PC-3 (cell line): ENCODE results near the gene EID3. TPM values are rescaled to one million over a fixed set of nuclear protein-coding genes. Genes with fewer than 3 reads are reported as not detected.

Source experiments
- ATAC-seq: fragments of 200-7000 bp; cut with Tn5 transposase; 2 replicates; pipeline ENCODE4 v1.9.1; 2020; ENCODE audit warnings: mild to moderate bottlenecking, moderate library complexity
- BruUV-seq: library from RNA; stranded (reverse); fragments of 400-500 nt; replicated peaks from 2 replicates; lab custom pipeline; 2021; lab: Mats Ljungman, UMichigan
- CTCF ChIA-PET: fragments of 300-600 bp; sonication (Branson Sonifier 250); formaldehyde crosslinking; loops from one replicate; lab custom pipeline; 2022; ENCODE audit warnings: antibody characterized with exemption; lab: Charles Lee
- POLR2A ChIA-PET: fragments of 300-600 bp; sonication (Branson Sonifier 250); formaldehyde crosslinking; loops from one replicate; lab custom pipeline; 2022; ENCODE audit warnings: antibody characterized with exemption; ENCODE audit not compliant: unreplicated experiment; lab: Charles Lee
- DNase-seq: peaks from one replicate; pipeline ENCODE4 v3.0.0-alpha.2; 2015
- H2AFZ ChIP-seq: fragments of 300-600 bp; sonication (generic); 2 replicates; pipeline ENCODE4 v1.6.0; 2016; ENCODE audit warnings: antibody characterized with exemption, low read length
- H3F3A ChIP-seq: fragments of 300-600 bp; sonication (generic); one replicate; pipeline ENCODE4 v1.6.0; 2017; ENCODE audit warnings: antibody characterized with exemption, low read length, control low read depth, mild to moderate bottlenecking; ENCODE audit not compliant: unreplicated experiment
- H3K27ac ChIP-seq: fragments of 300-600 bp; sonication (generic); 2 replicates; pipeline ENCODE4 v1.5.1; 2016; ENCODE audit warnings: mild to moderate bottlenecking, low read length
- H3K27me3 ChIP-seq: fragments of 300-600 bp; sonication (generic); 2 replicates; pipeline ENCODE4 v1.6.1; 2016; ENCODE audit warnings: low read length, mixed read lengths
- H3K36me3 ChIP-seq: fragments of 300-600 bp; sonication (generic); 2 replicates; pipeline ENCODE4 v1.6.1; 2016; ENCODE audit warnings: low read depth, mixed run types, low read length, mixed read lengths
- H3K4me1 ChIP-seq: fragments of 300-600 bp; sonication (generic); 2 replicates; pipeline ENCODE4 v1.5.1; 2016; ENCODE audit warnings: low read length; ENCODE audit not compliant: insufficient read depth
- H3K4me2 ChIP-seq: fragments of 300-600 bp; sonication (generic); 2 replicates; pipeline ENCODE4 v1.6.0; 2016; ENCODE audit warnings: low read length
- H3K4me3 ChIP-seq: fragments of 300-600 bp; sonication (generic); 2 replicates; pipeline ENCODE4 v1.5.1; 2016; ENCODE audit warnings: mild to moderate bottlenecking, low read length, mixed read lengths
- H3K79me2 ChIP-seq: fragments of 300-600 bp; sonication (generic); 2 replicates; pipeline ENCODE4 v1.6.1; 2017; ENCODE audit warnings: low read length, mixed read lengths
- H3K9ac ChIP-seq: fragments of 300-600 bp; sonication (generic); 2 replicates; pipeline ENCODE4 v1.6.0; 2016; ENCODE audit warnings: mild to moderate bottlenecking, low read length
- H3K9me2 ChIP-seq: fragments of 300-600 bp; sonication (generic); replicated peaks from 2 replicates; pipeline ENCODE4 v1.6.1; 2016; ENCODE audit warnings: mixed run types, low read length, mixed read lengths
- H3K9me3 ChIP-seq: fragments of 300-600 bp; sonication (generic); 2 replicates; pipeline ENCODE4 v1.6.1; 2016; ENCODE audit warnings: low read length, mixed read lengths
- H4K20me1 ChIP-seq: fragments of 300-600 bp; sonication (generic); 2 replicates; pipeline ENCODE4 v1.6.1; 2016; ENCODE audit warnings: low read length, mixed read lengths
- CTCF ChIP-seq: fragments of 300-600 bp; sonication (generic); conservative IDR thresholded peaks from 2 replicates; pipeline ENCODE4 v1.5.1; 2017; ENCODE audit warnings: antibody characterized with exemption, low read depth, mild to moderate bottlenecking, low read length
- EZH2 ChIP-seq: fragments of 300-600 bp; sonication (generic); IDR thresholded peaks from one replicate; pipeline ENCODE4 v1.6.1; 2017; ENCODE audit warnings: antibody characterized with exemption, mild to moderate bottlenecking, low read length; ENCODE audit not compliant: unreplicated experiment
- EZH2phosphoT487 ChIP-seq: fragments of 300-600 bp; sonication (generic); IDR thresholded peaks from 2 replicates; pipeline ENCODE4 v1.6.1; 2018; ENCODE audit warnings: mild to moderate bottlenecking, antibody characterized with exemption, low read length, borderline replicate concordance
- intact Hi-C: fragments of 100-400 bp; cut with micrococcal nuclease; formaldehyde crosslinking; loops from 2 replicates; pipeline ENCODE4 v1.9.0; 2023
- total RNA-seq: library from RNA; depleted of rRNA; stranded (reverse); fragments of >200 nt; gene quantifications from 2 replicates; pipeline ENCODE4 v1.2.3, GENCODE V29; 2014

Gene EID3
- total RNA-seq, 1 experiment from 2014 or later: 9.8 TPM

- Histone ChIP-seq H3K27me3 (no peaks in the 10 kb centered on the region), H3K36me3 (peaks cover 94% of the 10 kb centered on the region), H3K9ac (no peak overlapping the region), H3F3A (peaks cover 32% of the 10 kb centered on the region), H3K9me2 (no peaks in the 10 kb centered on the region), H2AFZ (no peak overlapping the region), H3K27ac (no peak overlapping the region), H3K79me2 (peaks cover 85% of the 10 kb centered on the region), H3K4me1 (no peaks in the 10 kb centered on the region), H4K20me1 (peaks cover 74% of the 10 kb centered on the region), H3K9me3 (no peaks in the 10 kb centered on the region), H3K4me2 (no peak overlapping the region), H3K4me3 (no peak overlapping the region)
- ChIA-PET POLR2A (interaction anchor here (0.7 kb wide), 1 partner anchor 19 kb away, joined by 4 read pairs; no protein-coding TSS in a partner anchor), CTCF (no interaction called here)
- TF ChIP-seq CTCF (no peak), EZH2phosphoT487 (no peak), EZH2 (no peak)
- DNase-seq: no peak
- no TSS peak for BruUV-seq
- intact Hi-C loops: no loop called here
- ATAC-seq: no peak
These were observed 14.1 kb downstream of the EID3 start for GRCh38 chr12:104317538-104318210.

- Histone ChIP-seq H3K36me3 (peaks cover 84% of the 10 kb centered on the region), H2AFZ (no peak overlapping the region), H3K9me3 (no peaks in the 10 kb centered on the region), H3K79me2 (peaks cover 72% of the 10 kb centered on the region), H4K20me1 (peaks cover 61% of the 10 kb centered on the region), H3K9ac (no peak overlapping the region), H3K4me1 (no peaks in the 10 kb centered on the region), H3K27ac (no peak overlapping the region), H3F3A (peaks cover 26% of the 10 kb centered on the region), H3K27me3 (no peaks in the 10 kb centered on the region), H3K4me2 (no peak overlapping the region), H3K9me2 (no peaks in the 10 kb centered on the region), H3K4me3 (no peak overlapping the region)
- DNase-seq (no peak), ATAC-seq (no peak)
- intact Hi-C loops: no loop called here
- TF ChIP-seq CTCF (no peak), EZH2 (no peak), EZH2phosphoT487 (no peak)
- ChIA-PET POLR2A (interaction anchor here (0.6 kb wide), 2 partner anchors 33 to 705 kb away, joined by 4 to 6 read pairs; no protein-coding TSS in a partner anchor), CTCF (no interaction called here)
- no TSS peak for BruUV-seq
These were observed 15.5 kb downstream of the EID3 start for GRCh38 chr12:104319028-104319427.

- DNase-seq (no peak), ATAC-seq (no peak)
- Histone ChIP-seq H3K9me3 (no peaks in the 10 kb centered on the region), H3K9me2 (no peaks in the 10 kb centered on the region), H2AFZ (no peak overlapping the region), H3F3A (peaks cover 26% of the 10 kb centered on the region), H3K79me2 (peaks cover 64% of the 10 kb centered on the region), H3K4me3 (no peak overlapping the region), H4K20me1 (peaks cover 57% of the 10 kb centered on the region), H3K4me1 (no peaks in the 10 kb centered on the region), H3K4me2 (no peak overlapping the region), H3K27me3 (no peaks in the 10 kb centered on the region), H3K36me3 (peaks cover 84% of the 10 kb centered on the region), H3K27ac (no peak overlapping the region), H3K9ac (no peak overlapping the region)
- intact Hi-C loops: no loop called here
- TF ChIP-seq EZH2phosphoT487 (no peak), CTCF (no peak), EZH2 (no peak)
- ChIA-PET POLR2A (interaction anchor here (0.7 kb wide), 1 partner anchor 39 kb away, joined by 5 read pairs; no protein-coding TSS in a partner anchor), CTCF (no interaction called here)
- BruUV-seq: no TSS peak
These were observed 16.5 kb downstream of the EID3 start for GRCh38 chr12:104319918-104320626.
